Sigmoid colon (tissue), 7 donors: ENCODE measurements around the gene NYNRIN. TPM values are rescaled to one million over a fixed set of nuclear protein-coding genes. Genes with fewer than 3 reads are reported as not detected.

Experiments used
- DNase-seq: peaks from one replicate; pipeline ENCODE4 v3.0.0-alpha.2; 2019
- H3K27ac ChIP-seq, 4 donors: fragments of 200-600 bp; sonication (generic); one replicate each; pipeline ENCODE4 v1.5.1; 2016 to 2019; ENCODE audit warnings: mild to moderate bottlenecking in 1 of 4
- H3K27me3 ChIP-seq, 3 donors: fragments of 200-600 bp; sonication (generic); one replicate each; pipeline ENCODE4 v1.5.1; 2019; ENCODE audit warnings: mild to moderate bottlenecking in 1 of 3
- H3K36me3 ChIP-seq, 4 donors: fragments of 200-600 bp; sonication (generic); one replicate each; pipeline ENCODE4 v1.5.1; 2016 to 2019
- H3K4me1 ChIP-seq, 4 donors: fragments of 200-600 bp; sonication (generic); one replicate each; pipeline ENCODE4 v1.5.1; 2017 to 2019
- H3K4me3 ChIP-seq, 4 donors: fragments of 200-600 bp; sonication (generic); one replicate each; pipeline ENCODE4 v1.5.1; 2017 to 2019; ENCODE audit warnings: mild to moderate bottlenecking in 2 of 4, moderate library complexity in 1 of 4
- H3K9me3 ChIP-seq, 4 donors: fragments of 200-600 bp in 3 of 4; sonication (generic) in 3 of 4; one replicate each; pipeline versions ENCODE4 v1.5.1 to v1.6.1; 2013 to 2019
- CTCF ChIP-seq, 4 experiments: fragments of 450-650 bp in 3 of 4; fragments of 200-600 bp in 1 of 4; IDR thresholded peaks; one replicate each; pipeline ENCODE4 v1.5.1; 2016 to 2019; ENCODE audit warnings: antibody characterized with exemption in 4 of 4, mild to moderate bottlenecking in 3 of 4, moderate library complexity in 2 of 4
- EP300 ChIP-seq, 4 donors: sonication (generic); formaldehyde crosslinking; IDR thresholded peaks; one replicate each; pipeline ENCODE4 v1.6.1; 2017; ENCODE audit warnings: antibody characterized with exemption in 4 of 4
- POLR2A ChIP-seq, 2 donors: fragments of 450-650 bp; IDR thresholded peaks; one replicate each; pipeline ENCODE4 v1.6.1; 2016; ENCODE audit warnings: antibody characterized with exemption in 2 of 2, mild to moderate bottlenecking in 2 of 2, moderate library complexity in 2 of 2
- POLR2AphosphoS5 ChIP-seq, 4 donors: sonication (generic); formaldehyde crosslinking; IDR thresholded peaks; one replicate each; pipeline ENCODE4 v1.6.1; 2017; ENCODE audit warnings: antibody characterized with exemption in 4 of 4
- WGBS, 2 donors: extraction: QIAGEN DNeasy Blood & Tissue Kit; methylation state at CpG; one replicate each; pipeline ENCODE4 v1.1.7; 2013; 5-methylcytosine and 5-hydroxymethylcytosine counted together
- intact Hi-C: fragments of 100-400 bp; cut with DNase I; formaldehyde crosslinking; loops from one replicate; pipeline ENCODE4 v1.15.1; 2023
- polyA plus RNA-seq, 3 donors: library from polyadenylated mRNA; stranded (reverse); fragments of 200-250 nt; gene quantifications; one replicate each; pipeline ENCODE4 v1.2.3, GENCODE V29; 2013
- total RNA-seq, 4 donors: library from RNA; depleted of rRNA; stranded (reverse); fragments of >200 nt; gene quantifications; one replicate each; pipeline ENCODE4 v1.1.0, GENCODE V29; 2016
- donor health status: healthy with polysubstance abuse.
- donor health status: Bipolar disorder and iron deficiency.
- donor health status: healthy.

Gene NYNRIN
- total and polyA plus RNA-seq, 7 donors: 0.60 to 17.4 (median 6.8) TPM

DNA sequence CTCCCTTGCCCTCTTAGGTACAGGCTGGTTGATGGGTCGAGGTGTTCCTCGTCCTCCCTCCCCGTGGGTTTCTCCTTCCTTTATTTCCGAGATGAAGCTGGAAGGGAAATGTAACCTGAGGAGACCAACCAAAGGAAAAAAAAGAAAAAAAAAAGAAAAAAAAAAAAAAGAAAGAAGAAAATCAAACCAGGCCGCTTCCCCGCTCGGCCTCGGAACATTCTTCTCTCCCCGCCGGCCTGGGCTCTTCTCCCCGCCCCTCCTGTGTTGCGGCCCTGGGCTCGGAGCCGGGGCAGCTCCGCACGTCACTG is 32.4 kb upstream of the NYNRIN start:
- intact Hi-C loops: loop anchor here (1.0 to 5.0 kb wide), 3 partner anchors 65 to 224 kb away; partner anchors contain the start of genes EMC9 and TINF2
- Histone ChIP-seq H3K4me3 (peak overlapping the region; percentile 69 to 90 (median 80)), H3K9me3 (no peaks in the 10 kb centered on the region), H3K36me3 (peaks cover 0 to 17% (median 0%) of the 10 kb centered on the region in 4 donors), H3K4me1 (peaks cover 0 to 46% (median 34%) of the 10 kb centered on the region in 4 donors), H3K27me3 (no peaks in the 10 kb centered on the region), H3K27ac (peak overlapping the region; percentile 91 to 99 (median 98))
- DNase-seq: no peak
- TF ChIP-seq POLR2AphosphoS5 (IDR thresholded peaks at IDR 0.05): peak in 3 of 4 donors; percentile 80 to 87 (median 86)
- TF ChIP-seq EP300 (IDR thresholded peaks at IDR 0.05): peak in 1 of 4 donors; percentile 10
- TF ChIP-seq CTCF (IDR thresholded peaks at IDR 0.05): no peak
- no peak for TF ChIP-seq POLR2A (IDR thresholded peaks at IDR 0.05)
- 0 to 3% methylated on average over 16 of the region's 16 CpGs for WGBS, 2 donors

DNA sequence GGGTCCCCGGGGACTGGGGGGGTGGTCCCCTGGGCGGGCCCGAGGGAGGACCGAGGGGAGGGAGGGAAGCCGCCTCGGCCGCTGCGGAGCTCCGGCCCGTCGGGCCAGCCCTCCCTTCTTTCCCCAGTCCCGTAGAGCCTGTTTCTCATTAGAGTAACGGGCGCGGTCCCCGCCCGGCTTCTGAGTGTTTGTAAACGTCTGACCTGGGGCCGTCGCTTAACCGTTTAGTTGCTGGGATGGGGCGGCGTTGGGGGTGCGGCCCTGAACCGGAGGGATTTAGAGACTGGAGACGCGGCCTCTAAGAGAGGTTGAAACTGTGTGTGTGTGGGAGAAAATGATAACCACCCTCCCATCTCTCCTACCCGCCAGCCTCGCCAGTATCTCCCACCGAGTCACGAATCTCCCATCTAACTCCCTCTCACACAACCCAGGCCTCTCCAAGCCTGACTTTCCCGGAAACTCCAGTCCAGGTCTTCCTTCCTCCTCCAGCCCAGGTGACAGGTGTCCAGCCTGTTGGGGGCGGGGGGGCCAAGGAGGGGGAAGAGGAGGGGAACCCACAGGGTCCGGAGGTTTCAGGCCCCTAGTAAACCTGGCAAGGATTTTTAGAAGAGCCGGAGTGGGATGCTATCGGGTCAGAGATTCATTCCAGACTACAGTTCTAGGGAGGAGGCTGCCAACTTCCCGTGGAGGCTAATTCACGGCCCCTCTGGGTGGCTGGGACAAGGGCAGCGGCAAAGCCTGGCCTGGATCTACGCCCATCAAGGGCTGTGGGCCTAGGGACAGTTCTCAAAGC is 31.9 kb upstream of the NYNRIN start:
- H3K27ac ChIP-seq: peak overlapping the region; percentile 91 to 99 (median 98)
- peaks cover 0 to 52% (median 37%) of the 10 kb centered on the region in 4 donors for H3K4me1 ChIP-seq
- no peaks in the 10 kb centered on the region for H3K27me3 ChIP-seq
- peak overlapping the region; percentile 69 to 90 (median 80) for H3K4me3 ChIP-seq
- TF ChIP-seq EP300 (IDR thresholded peaks at IDR 0.05): peak in 1 of 4 donors; percentile 46
- TF ChIP-seq CTCF (IDR thresholded peaks at IDR 0.05): no peak
- peak; percentile 56 to 66 for TF ChIP-seq POLR2A (IDR thresholded peaks at IDR 0.05)
- TF ChIP-seq POLR2AphosphoS5 (IDR thresholded peaks at IDR 0.05): peak; percentile 52 to 80 (median 64)
- intact Hi-C loops: loop anchor here (1.0 to 5.0 kb wide), 4 partner anchors 64 to 225 kb away; partner anchors contain the start of genes EMC9, SDR39U1 and TINF2
- peak; percentile 96 for DNase-seq
- peaks cover 0 to 22% (median 0%) of the 10 kb centered on the region in 4 donors for H3K36me3 ChIP-seq
- H3K9me3 ChIP-seq: no peaks in the 10 kb centered on the region
- 1 to 2% methylated on average over 40 of the region's 40 CpGs for WGBS, 2 donors

- Histone ChIP-seq H3K9me3 (no peaks in the 10 kb centered on the region), H3K36me3 (peaks cover 0 to 30% (median 0%) of the 10 kb centered on the region in 4 donors), H3K27me3 (no peaks in the 10 kb centered on the region), H3K27ac (peak within 1 kb of the TSS; percentile 91 to 99 (median 98)), H3K4me3 (peak within 1 kb of the TSS; percentile 69 to 90 (median 80)), H3K4me1 (peaks cover 0 to 59% (median 40%) of the 10 kb centered on the region in 4 donors)
- DNase-seq: peak; percentile 95
- intact Hi-C loops: loop anchor here (1.0 to 5.0 kb wide), 4 partner anchors 34 to 225 kb away; partner anchors contain the start of genes EMC9, SDR39U1 and TINF2
- 3 to 8% methylated on average over 21 of the region's 21 CpGs for WGBS, 2 donors
- TF ChIP-seq POLR2AphosphoS5 (IDR thresholded peaks at IDR 0.05) (peak in 1 of 4 donors; percentile 23), EP300 (IDR thresholded peaks at IDR 0.05) (no peak)
These were observed 31.1 kb upstream of the NYNRIN start, which contains the start of gene NFATC4 for GRCh38 chr14:24367514-24368211. Gene NFATC4, plus strand, starts transcription at chr14:24368184. Its CDS starts 157 bp downstream, at chr14:24368341.

GRCh38 chr14:24368212-24368561 is 30.6 kb upstream of the NYNRIN start:
- 1% methylated on average over 15 of the region's 15 CpGs for WGBS, 2 donors
- no peak for DNase-seq
- H3K36me3 ChIP-seq: peaks cover 3 to 35% (median 4%) of the 10 kb centered on the region in 4 donors
- peaks cover 0 to 64% (median 41%) of the 10 kb centered on the region in 4 donors for H3K4me1 ChIP-seq
- no peaks in the 10 kb centered on the region for H3K9me3 ChIP-seq
- no peaks in the 10 kb centered on the region for H3K27me3 ChIP-seq
- H3K27ac ChIP-seq: peak overlapping the region; percentile 91 to 99 (median 98)
- intact Hi-C loops: loop anchor here (1.0 to 5.0 kb wide), 2 partner anchors 33 to 226 kb away; partner anchors contain the start of gene EMC9
- peak overlapping the region; percentile 69 to 90 (median 80) for H3K4me3 ChIP-seq
- no peak for TF ChIP-seq CTCF (IDR thresholded peaks at IDR 0.05)
- no peak for TF ChIP-seq POLR2AphosphoS5 (IDR thresholded peaks at IDR 0.05)
- no peak for TF ChIP-seq POLR2A (IDR thresholded peaks at IDR 0.05)
- TF ChIP-seq EP300 (IDR thresholded peaks at IDR 0.05): no peak
